Osteocyte (in vitro differentiated cells): Measurements from ENCODE around the gene LIX1. TPM values are rescaled to one million over a fixed set of nuclear protein-coding genes. Genes with fewer than 3 reads are reported as not detected.

Experiments used
- DNase-seq: peaks from one replicate; pipeline ENCODE4 v3.0.0; 2021; ENCODE audit warnings: mixed read lengths; ENCODE audit not compliant: unreplicated experiment; ENCODE audit errors: extremely low spot score
- H3K27ac Mint-ChIP-seq: one replicate; pipeline ENCODE4 v1.8.0; 2021; ENCODE audit warnings: mild to moderate bottlenecking, mixed read lengths; ENCODE audit not compliant: unreplicated experiment
- H3K27me3 Mint-ChIP-seq: one replicate; pipeline ENCODE4 v1.8.0; 2021; ENCODE audit warnings: mixed read lengths; ENCODE audit not compliant: unreplicated experiment
- H3K36me3 Mint-ChIP-seq: one replicate; pipeline ENCODE4 v1.8.0; 2021; ENCODE audit warnings: mixed read lengths; ENCODE audit not compliant: unreplicated experiment
- H3K4me1 Mint-ChIP-seq: one replicate; pipeline ENCODE4 v1.8.0; 2021; ENCODE audit warnings: mixed read lengths; ENCODE audit not compliant: unreplicated experiment
- H3K4me3 Mint-ChIP-seq: one replicate; pipeline ENCODE4 v1.8.0; 2021; ENCODE audit warnings: mild to moderate bottlenecking, moderate library complexity, mixed read lengths; ENCODE audit not compliant: unreplicated experiment
- H3K9me3 Mint-ChIP-seq: one replicate; pipeline ENCODE4 v1.8.0; 2021; ENCODE audit warnings: mixed read lengths; ENCODE audit not compliant: unreplicated experiment
- CTCF ChIP-seq: fragments of 200-600 bp; sonication (generic); IDR thresholded peaks from 2 replicates; pipeline ENCODE4 v1.5.0; 2021; ENCODE audit warnings: antibody characterized with exemption, mild to moderate bottlenecking, moderate library complexity
- total RNA-seq: library from RNA; stranded (reverse); gene quantifications from 2 replicates; pipeline ENCODE4 v1.2.1, GENCODE V29; 2021

The LIX1 gene
- total RNA-seq, 1 donor from 2014 or later = 0.48 TPM

GRCh38 chr5:97078958-97079743 lies 63.3 kb downstream of the LIX1 start:
- DNase-seq = no peak
- TF ChIP-seq CTCF = no peak
- no peak overlapping the region for H3K4me3 Mint-ChIP-seq
- H3K36me3 Mint-ChIP-seq = no peaks in the 10 kb centered on the region
- peaks cover 3% of the 10 kb centered on the region for H3K4me1 Mint-ChIP-seq
- peaks cover 3% of the 10 kb centered on the region for H3K27me3 Mint-ChIP-seq
- no peak overlapping the region for H3K27ac Mint-ChIP-seq
- H3K9me3 Mint-ChIP-seq = no peaks in the 10 kb centered on the region

- DNase-seq = no peak
- Mint-ChIP-seq H3K4me1 (peaks cover 3% of the 10 kb centered on the region), H3K4me3 (no peak overlapping the region), H3K27ac (no peak overlapping the region), H3K9me3 (no peaks in the 10 kb centered on the region), H3K36me3 (no peaks in the 10 kb centered on the region), H3K27me3 (peaks cover 3% of the 10 kb centered on the region)
- TF ChIP-seq CTCF = no peak
Measured at GRCh38 chr5:97077246-97077645, 65.2 kb downstream of the LIX1 start.

GRCh38 chr5:97076098-97076497 lies 66.3 kb downstream of the LIX1 start:
- Mint-ChIP-seq H3K27me3 (no peaks in the 10 kb centered on the region), H3K4me3 (no peak overlapping the region), H3K9me3 (no peaks in the 10 kb centered on the region), H3K36me3 (no peaks in the 10 kb centered on the region), H3K27ac (no peak overlapping the region), H3K4me1 (peaks cover 3% of the 10 kb centered on the region)
- no peak for DNase-seq
- TF ChIP-seq CTCF = no peak

- Mint-ChIP-seq H3K4me3 (no peak overlapping the region), H3K4me1 (peaks cover 3% of the 10 kb centered on the region), H3K27me3 (no peaks in the 10 kb centered on the region), H3K36me3 (no peaks in the 10 kb centered on the region), H3K27ac (peak overlapping the region; percentile 7), H3K9me3 (no peaks in the 10 kb centered on the region)
- no peak for TF ChIP-seq CTCF
- no peak for DNase-seq
Measured at GRCh38 chr5:97075649-97076048, 66.8 kb downstream of the LIX1 start.

GRCh38 chr5:97074859-97075489 lies 67.4 kb downstream of the LIX1 start:
- peaks cover 3% of the 10 kb centered on the region for H3K4me1 Mint-ChIP-seq
- no peak overlapping the region for H3K27ac Mint-ChIP-seq
- no peak for DNase-seq
- no peaks in the 10 kb centered on the region for H3K27me3 Mint-ChIP-seq
- H3K4me3 Mint-ChIP-seq = no peak overlapping the region
- no peaks in the 10 kb centered on the region for H3K36me3 Mint-ChIP-seq
- TF ChIP-seq CTCF = no peak
- no peaks in the 10 kb centered on the region for H3K9me3 Mint-ChIP-seq
